SK-N-SH (cell line): ENCODE results near the gene ATP7B.

ENCODE experiments used
- CTCF ChIP-seq: fragments of 200-600 bp; sonication (generic); IDR thresholded peaks from 2 replicates; pipeline ENCODE4 v1.6.1; 2017; ENCODE audit warnings: antibody characterized with exemption, mild to moderate bottlenecking, moderate library complexity
- EP300 ChIP-seq, 2 experiments: IDR thresholded peaks; 2 replicates each; pipeline versions ENCODE4 v1.4.0 to v1.6.1; 2012; ENCODE audit warnings: borderline replicate concordance in 1 of 2, low read depth in 1 of 2, low read length in 1 of 2
- JUND ChIP-seq: IDR thresholded peaks from 2 replicates; pipeline ENCODE4 v1.4.0; 2012
- PBX3 ChIP-seq: IDR thresholded peaks from 2 replicates; pipeline ENCODE4; 2012
- POLR2AphosphoS5 ChIP-seq: IDR thresholded peaks from 2 replicates; pipeline ENCODE4 v1.6.1; 2012; ENCODE audit warnings: low read depth, low read length
- SMC3 ChIP-seq: IDR thresholded peaks from 2 replicates; pipeline ENCODE4 v1.6.1; 2012; ENCODE audit warnings: low read depth, low read length, improper control_type of control experiment
- TAF1 ChIP-seq: IDR thresholded peaks from 2 replicates; pipeline ENCODE4 v1.6.1; 2012; ENCODE audit warnings: low read depth, mild to moderate bottlenecking, low read length, moderate library complexity, borderline replicate concordance
- USF1 ChIP-seq: IDR thresholded peaks from 2 replicates; pipeline ENCODE4 v1.4.0; 2012; ENCODE audit warnings: low read depth, borderline replicate concordance
- YY1 ChIP-seq: IDR thresholded peaks from 2 replicates; pipeline ENCODE4 v1.4.0; 2012; ENCODE audit warnings: low read depth, mild to moderate bottlenecking

- TF ChIP-seq CTCF (no peak), YY1 (no peak), USF1 (no peak), POLR2AphosphoS5 (no peak), EP300 (IDR thresholded peaks at IDR 0.05; ENCODE audit: borderline replicate concordance in 1 of 2, low read depth in 1 of 2, low read length in 1 of 2) (no peak), JUND (no peak), PBX3 (no peak), SMC3 (no peak), TAF1 (no peak)
These were observed 5.0 kb upstream of the ATP7B start for GRCh38 chr13:52016296-52016695.
